ENCODE measurements around the gene LCOR. TPM values are rescaled to one million over a fixed set of nuclear protein-coding genes. Genes with fewer than 3 reads are reported as not detected.

The LCOR gene
- total and polyA plus RNA-seq, 9 of the 15 experiments (the other 6 are each of a cell fraction or from before 2014, with no cell fraction given), result 3.6 to 25.2 (median 14.4) TPM

GRCh38 chr10:96829029-96829773 is 2.9 kb upstream of the LCOR start (continued):
- TF ChIP-seq, protein P1, sequence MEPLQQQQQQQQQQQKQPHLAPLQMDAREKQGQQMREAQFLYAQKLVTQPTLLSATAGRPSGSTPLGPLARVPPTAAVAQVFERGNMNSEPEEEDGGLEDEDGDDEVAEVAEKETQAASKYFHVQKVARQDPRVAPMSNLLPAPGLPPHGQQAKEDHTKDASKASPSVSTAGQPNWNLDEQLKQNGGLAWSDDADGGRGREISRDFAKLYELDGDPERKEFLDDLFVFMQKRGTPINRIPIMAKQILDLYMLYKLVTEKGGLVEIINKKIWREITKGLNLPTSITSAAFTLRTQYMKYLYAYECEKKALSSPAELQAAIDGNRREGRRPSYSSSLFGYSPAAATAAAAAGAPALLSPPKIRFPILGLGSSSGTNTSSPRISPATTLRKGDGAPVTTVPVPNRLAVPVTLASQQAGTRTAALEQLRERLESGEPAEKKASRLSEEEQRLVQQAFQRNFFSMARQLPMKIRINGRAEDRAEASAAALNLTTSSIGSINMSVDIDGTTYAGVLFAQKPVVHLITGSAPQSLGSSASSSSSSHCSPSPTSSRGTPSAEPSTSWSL (CRISPR knock-in tag; IDR thresholded peaks at IDR 0.05; ENCODE audit: borderline replicate concordance), result no peak
- no peak for TF ChIP-seq THRAP3 (IDR thresholded peaks at IDR 0.05; ENCODE audit: borderline replicate concordance)
- no peak for TF ChIP-seq NFE2 (IDR thresholded peaks at IDR 0.05; ENCODE audit: low read depth)
- TF ChIP-seq, protein P2, sequence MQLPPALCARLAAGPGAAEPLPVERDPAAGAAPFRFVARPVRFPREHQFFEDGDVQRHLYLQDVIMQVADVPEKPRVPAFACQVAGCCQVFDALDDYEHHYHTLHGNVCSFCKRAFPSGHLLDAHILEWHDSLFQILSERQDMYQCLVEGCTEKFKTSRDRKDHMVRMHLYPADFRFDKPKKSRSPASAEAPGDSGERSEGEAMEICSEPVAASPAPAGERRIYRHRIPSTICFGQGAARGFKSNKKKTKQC (CRISPR knock-in tag; IDR thresholded peaks at IDR 0.05), result no peak
- no peak for TF ChIP-seq NFXL1 (CRISPR knock-in tag; IDR thresholded peaks at IDR 0.05)
- TF ChIP-seq RCOR1 (IDR thresholded peaks at IDR 0.05; ENCODE audit: borderline replicate concordance in 1 of 2, low read depth in 2 of 2, low read length in 2 of 2), result peak in 1 of 2 experiments; percentile 51; a peak in 1 of 4 replicates
- TF ChIP-seq ZNF75A (CRISPR knock-in tag; IDR thresholded peaks at IDR 0.05), result no peak
- TF ChIP-seq ETS1 (conservative IDR thresholded peaks at IDR 0.05; ENCODE audit: control insufficient read depth, low read depth, low read length), result no peak
- peak; percentile 11; the same call in 1 of the 2 replicates for TF ChIP-seq JUND (IDR thresholded peaks at IDR 0.05; ENCODE audit: borderline replicate concordance, low read depth, low read length)
- TF ChIP-seq JUND (tag; IDR thresholded peaks at IDR 0.05; ENCODE audit: borderline replicate concordance, low read depth, low read length), result no peak; the same call in 2 of the 3 replicates
- TF ChIP-seq, protein P3, sequence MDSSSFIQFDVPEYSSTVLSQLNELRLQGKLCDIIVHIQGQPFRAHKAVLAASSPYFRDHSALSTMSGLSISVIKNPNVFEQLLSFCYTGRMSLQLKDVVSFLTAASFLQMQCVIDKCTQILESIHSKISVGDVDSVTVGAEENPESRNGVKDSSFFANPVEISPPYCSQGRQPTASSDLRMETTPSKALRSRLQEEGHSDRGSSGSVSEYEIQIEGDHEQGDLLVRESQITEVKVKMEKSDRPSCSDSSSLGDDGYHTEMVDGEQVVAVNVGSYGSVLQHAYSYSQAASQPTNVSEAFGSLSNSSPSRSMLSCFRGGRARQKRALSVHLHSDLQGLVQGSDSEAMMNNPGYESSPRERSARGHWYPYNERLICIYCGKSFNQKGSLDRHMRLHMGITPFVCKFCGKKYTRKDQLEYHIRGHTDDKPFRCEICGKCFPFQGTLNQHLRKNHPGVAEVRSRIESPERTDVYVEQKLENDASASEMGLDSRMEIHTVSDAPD (CRISPR knock-in tag; IDR thresholded peaks at IDR 0.05), result no peak
- TF ChIP-seq BCOR (IDR thresholded peaks at IDR 0.05), result no peak
- TF ChIP-seq DPF2 (IDR thresholded peaks at IDR 0.05), result peak; percentile 82; the same call in 1 of the 2 replicates
- no peak for TF ChIP-seq ZNF121 (CRISPR knock-in tag; conservative IDR thresholded peaks at IDR 0.05)
- no peak for TF ChIP-seq HDAC1 (IDR thresholded peaks at IDR 0.05)
- TF ChIP-seq EHMT2 (IDR thresholded peaks at IDR 0.05), result peak; percentile 35
- no peak for TF ChIP-seq ILF3 (IDR thresholded peaks at IDR 0.05; ENCODE audit: borderline replicate concordance)
- no peak for TF ChIP-seq CLOCK (CRISPR knock-in tag; IDR thresholded peaks at IDR 0.05; ENCODE audit: borderline replicate concordance)
